ENCODE results near the gene SNAPC5. TPM values are rescaled to one million over a fixed set of nuclear protein-coding genes. Genes with fewer than 3 reads are reported as not detected.

Gene SNAPC5
- total and polyA plus RNA-seq, 2 of the 4 experiments (the other 2 are of a cell fraction) = 25.9 to 26.3 TPM

GRCh38 chr15:66508293-66508883, 10.8 kb upstream of the SNAPC5 start:
- intact Hi-C loops (cut with micrococcal nuclease) (loop anchor here (10.0 kb wide), 1 partner anchor 196 kb away; the partner anchor contains the start of gene SMAD6), dilution Hi-C loops (cut with HindIII; ENCODE audit: low sequenced_read_pairs, unreplicated experiment) (no loop called here), in situ Hi-C loops (cut with MboI; ENCODE audit: low sequenced_read_pairs) (no loop called here)
- H3K56ac ChIP-seq (ENCODE audit: extremely low read depth, insufficient read depth, low read length) = no peak overlapping the region
- no peak overlapping the region for H2BK5ac ChIP-seq (ENCODE audit: low read depth, low read length, poor library complexity, severe bottlenecking)
- H3K27ac ChIP-seq (ENCODE audit: insufficient read depth, low read length) = no peak overlapping the region
- no peak overlapping the region for H2AFZ ChIP-seq (replicated peaks; ENCODE audit: low read length, poor library complexity)
- peaks cover 13% of the 10 kb centered on the region; the same call in 1 of the 2 replicates for H4K20me1 ChIP-seq (ENCODE audit: insufficient read depth, low read length)
- H3K9ac ChIP-seq (ENCODE audit: low read depth, low read length) = no peak overlapping the region
- no TSS peak for BruUV-seq (replicated peaks)
- H3K4ac ChIP-seq (ENCODE audit: low read depth, low read length) = no peak overlapping the region
- no peak overlapping the region for H2BK15ac ChIP-seq (ENCODE audit: low read depth, low read length)
- ATAC-seq (ENCODE audit: low read depth) (no peak), DNase-seq (no peak)
- no peak overlapping the region for H4K8ac ChIP-seq (ENCODE audit: low read depth in 2 of 2, low read length in 2 of 2)
- ChIA-PET POLR2A (ENCODE audit: unreplicated experiment) (no interaction called here), CTCF (no interaction called here)
- H4K5ac ChIP-seq (ENCODE audit: low read depth, low read length) = no peak overlapping the region
- no peak overlapping the region for H3K4me3 ChIP-seq (ENCODE audit: insufficient read depth, low read depth, low read length)
- peak overlapping the region; percentile 46; the same call in 1 of the 2 replicates for H3K23ac ChIP-seq (ENCODE audit: low read depth, low read length)
- H3K9me1 ChIP-seq (ENCODE audit: insufficient read depth, low read length) = no peaks in the 10 kb centered on the region
- no peak overlapping the region for H4K91ac ChIP-seq (ENCODE audit: insufficient read depth, low read depth, low read length)
- peaks cover 15 to 43% of the 10 kb centered on the region in 2 experiments for H3K79me1 ChIP-seq (ENCODE audit: low read depth in 1 of 2, low read length in 2 of 2)
- no peak for TF ChIP-seq BHLHE40 (IDR thresholded peaks at IDR 0.05; ENCODE audit: low read depth, low read length)
- no peak overlapping the region for H3K4me2 ChIP-seq (ENCODE audit: low read depth, low read length)
- no peaks in the 10 kb centered on the region for H3K27me3 ChIP-seq (ENCODE audit: control insufficient read depth, insufficient read depth, low read length)
- no peaks in the 10 kb centered on the region; the same call in 1 of the 2 replicates for H3K36me3 ChIP-seq (ENCODE audit: control insufficient read depth, insufficient read depth, low read length)
- H2AK9ac ChIP-seq (replicated peaks; ENCODE audit: low read depth, low read length, poor library complexity) = no peak overlapping the region
- H2BK20ac ChIP-seq (ENCODE audit: low read depth, low read length) = no peak overlapping the region
- H3K9me3 ChIP-seq (ENCODE audit: control insufficient read depth, insufficient read depth, low read length) = no peaks in the 10 kb centered on the region
- no peak overlapping the region for H2BK120ac ChIP-seq (ENCODE audit: low read depth, low read length)
- no peak overlapping the region for H3K18ac ChIP-seq (ENCODE audit: low read depth, low read length)
- no CpG with 5 or more reads among the region's 3 CpGs for WGBS, 2 experiments (ENCODE audit: extremely low coverage in 2 of 2, insufficient read length in 1 of 2)
- no peak overlapping the region for H2AK5ac ChIP-seq (ENCODE audit: low read depth, low read length)
- H3K4me1 ChIP-seq (ENCODE audit: control insufficient read depth, insufficient read depth, low read length) = 0 out of 2 replicates have a peak, but pooled peaks cover 1% of the 10 kb centered on the region
- no peak overlapping the region for H3K14ac ChIP-seq (replicated peaks; ENCODE audit: low read depth, low read length)

Measured in IMR-90 (cell line).